HG02610 (cell line): ENCODE results near the gene TIAM2.
A peak's percentile ranks its signal among the peaks of the same experiment; 100 is the strongest.

Experiments
- ATAC-seq: cut with Tn5 transposase; IDR thresholded peaks from one replicate; pipeline ENCODE4 v1.9.1; 2021; ENCODE audit warnings: mild to moderate bottlenecking, moderate library complexity; ENCODE audit not compliant: unreplicated experiment

The TIAM2 gene

GRCh38 chr6:155273431-155273830 is 278.3 kb downstream of the TIAM2 start:
- ATAC-seq: peak; percentile 57

GRCh38 chr6:155274106-155274505 is 279.0 kb downstream of the TIAM2 start:
- no peak for ATAC-seq

GRCh38 chr6:155274533-155274932 is 279.4 kb downstream of the TIAM2 start:
- no peak for ATAC-seq

- ATAC-seq: no peak
Measured at GRCh38 chr6:155275808-155276480, 280.8 kb downstream of the TIAM2 start.

GRCh38 chr6:155276638-155277037 is 281.5 kb downstream of the TIAM2 start:
- ATAC-seq: no peak

- no peak for ATAC-seq
Measured at GRCh38 chr6:155278319-155279049, 283.4 kb downstream of the TIAM2 start.

GRCh38 chr6:155284775-155285174 is 289.7 kb downstream of the TIAM2 start:
- ATAC-seq: no peak

- ATAC-seq: no peak
Measured at GRCh38 chr6:155287762-155288161, 292.6 kb downstream of the TIAM2 start.

GRCh38 chr6:155290491-155290890 is 295.4 kb downstream of the TIAM2 start:
- no peak for ATAC-seq

GRCh38 chr6:155291291-155291690 is 296.2 kb downstream of the TIAM2 start:
- ATAC-seq: no peak

GRCh38 chr6:155292711-155293110 is 297.6 kb downstream of the TIAM2 start:
- no peak for ATAC-seq

- no peak for ATAC-seq
Measured at GRCh38 chr6:155297669-155298068, 302.6 kb downstream of the TIAM2 start.

- no peak for ATAC-seq
Measured at GRCh38 chr6:155301867-155302266, 306.8 kb downstream of the TIAM2 start.

- no peak for ATAC-seq
Measured at GRCh38 chr6:155303361-155303870, 308.3 kb downstream of the TIAM2 start.

- no peak for ATAC-seq
Measured at GRCh38 chr6:155306958-155307357, 311.8 kb downstream of the TIAM2 start.
